ENCODE results near the gene MB.

The MB gene

GRCh38 chr22:35637254-35637653 lies 20.1 kb upstream of the MB start:
- no peak for DNase-seq
- Histone ChIP-seq H4K91ac (ENCODE audit: low read depth, low read length) (no peak overlapping the region), H2BK5ac (ENCODE audit: low read depth, low read length, poor library complexity) (no peak overlapping the region), H3K9ac (ENCODE audit: low read length) (no peak overlapping the region), H4K8ac (ENCODE audit: low read depth, low read length) (no peak overlapping the region), H3K27me3 (ENCODE audit: insufficient read depth, low read length) (no peaks in the 10 kb centered on the region), H2AK5ac (ENCODE audit: low read length) (no peak overlapping the region), H3K14ac (ENCODE audit: low read length) (no peak overlapping the region), H3K4ac (ENCODE audit: low read depth, low read length) (no peak overlapping the region), H3K27ac (ENCODE audit: low read depth, low read length) (no peak overlapping the region), H3K4me2 (ENCODE audit: low read length) (no peak overlapping the region), H2AFZ (ENCODE audit: insufficient read depth, low read length, poor library complexity) (no peak overlapping the region), H3K79me2 (ENCODE audit: control insufficient read depth, insufficient read depth, low read length, poor library complexity) (no peaks in the 10 kb centered on the region), H3K18ac (ENCODE audit: low read length) (no peak overlapping the region), H2BK12ac (ENCODE audit: low read length) (no peak overlapping the region), H3K36me3 (ENCODE audit: control insufficient read depth in 1 of 2, insufficient read depth in 2 of 2, low read length in 2 of 2) (no peaks in the 10 kb centered on the region), H3K79me1 (ENCODE audit: low read length) (no peaks in the 10 kb centered on the region), H3K9me3 (ENCODE audit: insufficient read depth, low read depth, low read length) (peaks cover 4% of the 10 kb centered on the region), H3K4me3 (ENCODE audit: low read depth, low read length) (no peak overlapping the region), H2BK120ac (ENCODE audit: insufficient read depth, low read length, poor library complexity) (no peak overlapping the region), H3K23ac (ENCODE audit: low read length) (no peak overlapping the region), H4K12ac (ENCODE audit: low read depth, low read length) (no peak overlapping the region), H3K4me1 (ENCODE audit: control insufficient read depth in 1 of 2, insufficient read depth in 2 of 2, low read length in 2 of 2) (peaks cover 3 to 7% of the 10 kb centered on the region in 2 experiments)
- no CpG with 5 or more reads among the region's 5 CpGs for WGBS (ENCODE audit: extremely low coverage, insufficient coverage, insufficient read length)

DNA sequence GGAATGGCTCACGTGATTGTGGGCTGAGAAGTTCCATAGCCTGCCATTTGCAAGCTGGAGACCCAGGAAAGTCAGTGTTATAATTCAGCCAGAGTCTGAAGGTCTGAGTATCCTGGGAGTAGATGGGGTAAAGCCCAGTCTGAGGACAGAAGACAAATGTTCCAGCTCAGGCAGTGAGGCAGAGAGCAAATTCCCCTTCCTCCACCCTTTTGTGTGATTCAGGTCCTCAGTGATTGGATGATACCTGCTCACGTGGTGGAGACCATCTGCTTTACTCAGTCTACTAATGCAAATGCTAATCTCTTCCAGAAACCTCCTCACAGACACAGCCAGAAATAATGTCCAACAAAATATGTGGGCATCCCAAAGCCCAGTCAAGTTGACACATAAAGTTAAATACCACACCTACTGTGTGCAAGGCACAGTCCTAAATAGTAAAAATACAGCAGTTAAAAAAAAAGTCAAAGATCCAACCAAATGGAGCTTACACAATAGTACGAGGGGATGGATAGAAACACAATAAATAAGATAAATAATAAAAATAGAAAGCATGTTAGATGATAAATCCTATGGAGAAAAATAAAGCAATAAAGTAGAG lies 17.9 kb upstream of the MB start:
- Histone ChIP-seq H4K8ac (ENCODE audit: low read depth, low read length) (no peak overlapping the region), H2BK12ac (ENCODE audit: low read length) (no peak overlapping the region), H4K12ac (ENCODE audit: low read depth, low read length) (no peak overlapping the region), H3K27ac (ENCODE audit: low read depth, low read length) (no peak overlapping the region), H3K36me3 (ENCODE audit: control insufficient read depth in 1 of 2, insufficient read depth in 2 of 2, low read length in 2 of 2) (no peaks in the 10 kb centered on the region), H3K18ac (ENCODE audit: low read length) (no peak overlapping the region), H3K27me3 (ENCODE audit: insufficient read depth, low read length) (no peaks in the 10 kb centered on the region), H3K23ac (ENCODE audit: low read length) (no peak overlapping the region), H2BK5ac (ENCODE audit: low read depth, low read length, poor library complexity) (no peak overlapping the region), H2BK120ac (ENCODE audit: insufficient read depth, low read length, poor library complexity) (no peak overlapping the region), H4K91ac (ENCODE audit: low read depth, low read length) (no peak overlapping the region), H3K4me1 (ENCODE audit: control insufficient read depth in 1 of 2, insufficient read depth in 2 of 2, low read length in 2 of 2) (peaks cover 3 to 11% of the 10 kb centered on the region in 2 experiments), H3K4ac (ENCODE audit: low read depth, low read length) (no peak overlapping the region), H3K14ac (ENCODE audit: low read length) (no peak overlapping the region), H3K79me1 (ENCODE audit: low read length) (peaks cover 3% of the 10 kb centered on the region), H3K9ac (ENCODE audit: low read length) (no peak overlapping the region), H2AK5ac (ENCODE audit: low read length) (no peak overlapping the region), H3K4me3 (ENCODE audit: low read depth, low read length) (no peak overlapping the region), H3K79me2 (ENCODE audit: control insufficient read depth, insufficient read depth, low read length, poor library complexity) (no peaks in the 10 kb centered on the region), H3K4me2 (ENCODE audit: low read length) (no peak overlapping the region), H3K9me3 (ENCODE audit: insufficient read depth, low read depth, low read length) (peaks cover 4% of the 10 kb centered on the region), H2AFZ (ENCODE audit: insufficient read depth, low read length, poor library complexity) (no peak overlapping the region)
- DNase-seq, result peak; percentile 30 to 48
- no CpG with 5 or more reads among the region's 3 CpGs for WGBS (ENCODE audit: extremely low coverage, insufficient coverage, insufficient read length)

GRCh38 chr22:35634015-35634414 lies 16.9 kb upstream of the MB start:
- H3K9ac ChIP-seq (ENCODE audit: low read length), result no peak overlapping the region
- peaks cover 4% of the 10 kb centered on the region for H3K9me3 ChIP-seq (ENCODE audit: insufficient read depth, low read depth, low read length)
- no peak overlapping the region for H2AK5ac ChIP-seq (ENCODE audit: low read length)
- H2BK12ac ChIP-seq (ENCODE audit: low read length), result no peak overlapping the region
- no peaks in the 10 kb centered on the region for H3K36me3 ChIP-seq (ENCODE audit: control insufficient read depth in 1 of 2, insufficient read depth in 2 of 2, low read length in 2 of 2)
- H3K4me2 ChIP-seq (ENCODE audit: low read length), result no peak overlapping the region
- H3K79me1 ChIP-seq (ENCODE audit: low read length), result peaks cover 3% of the 10 kb centered on the region
- no peak overlapping the region for H3K27ac ChIP-seq (ENCODE audit: low read depth, low read length)
- DNase-seq, result no peak
- no peak overlapping the region for H3K4ac ChIP-seq (ENCODE audit: low read depth, low read length)
- H3K23ac ChIP-seq (ENCODE audit: low read length), result no peak overlapping the region
- H3K79me2 ChIP-seq (ENCODE audit: control insufficient read depth, insufficient read depth, low read length, poor library complexity), result no peaks in the 10 kb centered on the region
- no peak overlapping the region for H4K8ac ChIP-seq (ENCODE audit: low read depth, low read length)
- H2BK120ac ChIP-seq (ENCODE audit: insufficient read depth, low read length, poor library complexity), result no peak overlapping the region
- no peak overlapping the region for H4K91ac ChIP-seq (ENCODE audit: low read depth, low read length)
- no peak overlapping the region for H3K18ac ChIP-seq (ENCODE audit: low read length)
- H3K14ac ChIP-seq (ENCODE audit: low read length), result no peak overlapping the region
- WGBS (ENCODE audit: extremely low coverage, insufficient coverage, insufficient read length), result no CpG with 5 or more reads among the region's 5 CpGs
- no peak overlapping the region for H4K12ac ChIP-seq (ENCODE audit: low read depth, low read length)
- H2BK5ac ChIP-seq (ENCODE audit: low read depth, low read length, poor library complexity), result no peak overlapping the region
- H2AFZ ChIP-seq (ENCODE audit: insufficient read depth, low read length, poor library complexity), result no peak overlapping the region
- H3K4me1 ChIP-seq (ENCODE audit: control insufficient read depth in 1 of 2, insufficient read depth in 2 of 2, low read length in 2 of 2), result peaks cover 10 to 12% of the 10 kb centered on the region in 2 experiments
- no peak overlapping the region for H3K4me3 ChIP-seq (ENCODE audit: low read depth, low read length)
- no peaks in the 10 kb centered on the region for H3K27me3 ChIP-seq (ENCODE audit: insufficient read depth, low read length)

GRCh38 chr22:35633520-35633919 lies 16.4 kb upstream of the MB start:
- no peak overlapping the region for H3K9ac ChIP-seq (ENCODE audit: low read length)
- no peak overlapping the region for H3K14ac ChIP-seq (ENCODE audit: low read length)
- no peak overlapping the region for H2AK5ac ChIP-seq (ENCODE audit: low read length)
- peaks cover 4% of the 10 kb centered on the region for H3K9me3 ChIP-seq (ENCODE audit: insufficient read depth, low read depth, low read length)
- no peak overlapping the region for H3K27ac ChIP-seq (ENCODE audit: low read depth, low read length)
- no peaks in the 10 kb centered on the region for H3K79me2 ChIP-seq (ENCODE audit: control insufficient read depth, insufficient read depth, low read length, poor library complexity)
- H3K4ac ChIP-seq (ENCODE audit: low read depth, low read length), result no peak overlapping the region
- H3K27me3 ChIP-seq (ENCODE audit: insufficient read depth, low read length), result no peaks in the 10 kb centered on the region
- 100% methylated on average over 2 of the region's 18 CpGs for WGBS (ENCODE audit: extremely low coverage, insufficient coverage, insufficient read length)
- peaks cover 9 to 10% of the 10 kb centered on the region in 2 experiments for H3K4me1 ChIP-seq (ENCODE audit: control insufficient read depth in 1 of 2, insufficient read depth in 2 of 2, low read length in 2 of 2)
- no peak overlapping the region for H3K4me2 ChIP-seq (ENCODE audit: low read length)
- H4K91ac ChIP-seq (ENCODE audit: low read depth, low read length), result no peak overlapping the region
- no peak overlapping the region for H4K8ac ChIP-seq (ENCODE audit: low read depth, low read length)
- H2BK120ac ChIP-seq (ENCODE audit: insufficient read depth, low read length, poor library complexity), result no peak overlapping the region
- H2BK12ac ChIP-seq (ENCODE audit: low read length), result no peak overlapping the region
- DNase-seq, result no peak
- no peak overlapping the region for H2AFZ ChIP-seq (ENCODE audit: insufficient read depth, low read length, poor library complexity)
- H3K18ac ChIP-seq (ENCODE audit: low read length), result no peak overlapping the region
- H2BK5ac ChIP-seq (ENCODE audit: low read depth, low read length, poor library complexity), result no peak overlapping the region
- H3K23ac ChIP-seq (ENCODE audit: low read length), result peak overlapping the region; percentile 15
- H3K36me3 ChIP-seq (ENCODE audit: control insufficient read depth in 1 of 2, insufficient read depth in 2 of 2, low read length in 2 of 2), result no peaks in the 10 kb centered on the region
- no peak overlapping the region for H4K12ac ChIP-seq (ENCODE audit: low read depth, low read length)
- peaks cover 3% of the 10 kb centered on the region for H3K79me1 ChIP-seq (ENCODE audit: low read length)
- H3K4me3 ChIP-seq (ENCODE audit: low read depth, low read length), result peak overlapping the region; percentile 58

Data from trophoblast cell (in vitro differentiated cells and primary cell).